HCT116 (cell line): ENCODE measurements around the gene WDR38. TPM values are rescaled to one million over a fixed set of nuclear protein-coding genes. Genes with fewer than 3 reads are reported as not detected.

Source experiments
- ATAC-seq: fragments of 200-7000 bp; cut with Tn5 transposase; 2 replicates; pipeline ENCODE4 v1.9.1; 2020; ENCODE audit warnings: mild to moderate bottlenecking, moderate library complexity
- BruUV-seq: library from RNA; stranded (reverse); fragments of 400-500 nt; replicated peaks from 2 replicates; lab custom pipeline; 2021; lab: Mats Ljungman, UMichigan
- CTCF ChIA-PET: fragments of 300-600 bp; sonication (Branson Sonifier 250); formaldehyde crosslinking; loops from one replicate; lab custom pipeline; 2021; ENCODE audit warnings: antibody characterized with exemption; lab: Charles Lee
- POLR2A ChIA-PET: fragments of 300-600, 350-600 bp; sonication (Branson Sonifier 250); formaldehyde crosslinking; loops from one replicate; lab custom pipeline; 2021; ENCODE audit warnings: antibody characterized with exemption; lab: Charles Lee
- RAD21 ChIA-PET, 2 experiments: fragments of 300-600 bp; sonication (Branson Sonifier 250); formaldehyde crosslinking; loops; one replicate each; lab custom pipeline; 2023; ENCODE audit warnings: low total read pairs in 2 of 2; ENCODE audit not compliant: uncharacterized antibody in 2 of 2, unreplicated experiment in 2 of 2, low non-redundant PET in 1 of 2; lab: Charles Lee
- DNase-seq: peaks from one replicate; pipeline ENCODE4 v3.0.0-alpha.2; 2010; ENCODE audit warnings: low read depth, low spot score
- H2AFZ ChIP-seq: fragments of 200-600 bp; shearing (Covaris generic), sonication (generic); 2 replicates; pipeline ENCODE4 v1.6.1; 2017; ENCODE audit warnings: low read depth, mixed run types, mixed read lengths, antibody characterized with exemption, low read length; ENCODE audit not compliant: poor library complexity, severe bottlenecking
- H3K27ac ChIP-seq: 2 replicates; pipeline ENCODE4 v1.5.1; 2012; ENCODE audit warnings: low read depth, low read length
- H3K27me3 ChIP-seq: fragments of 200-600 bp; sonication (generic); 2 replicates; pipeline ENCODE4 v1.6.1; 2016; ENCODE audit warnings: mixed run types, low read length, mixed read lengths; ENCODE audit not compliant: insufficient read depth
- H3K36me3 ChIP-seq, 2 experiments: fragments of 200-500 bp in 1 of 2; fragments of 200-600 bp in 1 of 2; sonication (Bioruptor generic) in 1 of 2; sonication (generic) in 1 of 2; 2 replicates each; pipeline versions ENCODE4 v1.5.1 to v1.6.1; 2014 to 2016; ENCODE audit warnings: low read length in 2 of 2, inconsistent platforms in 1 of 2, mixed read lengths in 1 of 2, mixed run types in 1 of 2; ENCODE audit not compliant: insufficient read depth in 2 of 2, control insufficient read depth in 1 of 2
- H3K4me1 ChIP-seq, 2 experiments: fragments of 200-600 bp in 1 of 2; sonication (generic) in 1 of 2; 2 replicates each; pipeline versions ENCODE4 v1.5.1 to v1.6.1; 2012 to 2017; ENCODE audit warnings: low read length in 2 of 2, inconsistent platforms in 1 of 2, mild to moderate bottlenecking in 1 of 2, mixed read lengths in 1 of 2, mixed run types in 1 of 2, moderate library complexity in 1 of 2; ENCODE audit not compliant: insufficient read depth in 2 of 2, control insufficient read depth in 1 of 2
- H3K4me2 ChIP-seq: fragments of 200-600 bp; sonication (generic); 2 replicates; pipeline ENCODE4 v1.6.1; 2017; ENCODE audit warnings: mixed run types, low read length, mixed read lengths
- H3K4me3 ChIP-seq, 2 experiments: fragments of 200-600 bp in 1 of 2; sonication (generic) in 1 of 2; replicated peaks in 1 of 2; 2 replicates each; pipeline ENCODE4 v1.5.1; 2011 to 2016; ENCODE audit warnings: low read length in 2 of 2, control low read depth in 1 of 2, low read depth in 1 of 2, mild to moderate bottlenecking in 1 of 2, mixed read lengths in 1 of 2, mixed run types in 1 of 2
- H3K79me2 ChIP-seq: fragments of 200-600 bp; sonication (generic); 2 replicates; pipeline ENCODE4 v1.6.1; 2017; ENCODE audit warnings: mild to moderate bottlenecking, mixed run types, low read length, moderate library complexity, mixed read lengths; ENCODE audit not compliant: insufficient read depth
- H3K9ac ChIP-seq: fragments of 200-600 bp; sonication (generic); 2 replicates; pipeline ENCODE4 v1.6.1; 2016; ENCODE audit warnings: low read length, mixed read lengths
- H3K9me2 ChIP-seq: fragments of 200-600 bp; sonication (generic), shearing (Covaris generic); 2 replicates; pipeline ENCODE4 v1.6.1; 2017; ENCODE audit warnings: mixed run types, mild to moderate bottlenecking, moderate library complexity; ENCODE audit not compliant: insufficient read depth
- H3K9me3 ChIP-seq, 2 experiments: fragments of 200-500 bp in 1 of 2; fragments of 200-600 bp in 1 of 2; sonication (Bioruptor generic) in 1 of 2; sonication (generic) in 1 of 2; 2 replicates each; pipeline ENCODE4 v1.6.1; 2014 to 2017; ENCODE audit warnings: low read length in 2 of 2, mixed read lengths in 2 of 2, inconsistent platforms in 1 of 2, low read depth in 1 of 2, mild to moderate bottlenecking in 1 of 2, mixed run types in 1 of 2, moderate library complexity in 1 of 2; ENCODE audit not compliant: control insufficient read depth in 1 of 2, insufficient read depth in 1 of 2
- H4K20me1 ChIP-seq: fragments of 200-600 bp; sonication (generic), shearing (Covaris generic); 2 replicates; pipeline ENCODE4 v1.6.1; 2017; ENCODE audit warnings: mixed run types, mild to moderate bottlenecking, moderate library complexity; ENCODE audit not compliant: insufficient read depth
- CEBPB ChIP-seq: IDR thresholded peaks from 2 replicates; pipeline ENCODE4 v1.6.1; 2012; ENCODE audit warnings: low read depth
- EGR1 ChIP-seq: IDR thresholded peaks from 2 replicates; pipeline ENCODE4 v1.6.1; 2012; ENCODE audit warnings: low read depth
- ELF1 ChIP-seq: IDR thresholded peaks from 2 replicates; pipeline ENCODE4 v1.6.1; 2012; ENCODE audit warnings: low read depth, borderline replicate concordance
- EZH2 ChIP-seq: fragments of 200-600 bp; sonication (generic); IDR thresholded peaks from 2 replicates; pipeline ENCODE4 v1.6.1; 2017; ENCODE audit warnings: antibody characterized with exemption, mixed run types
- EZH2phosphoT487 ChIP-seq: fragments of 200-600 bp; IDR thresholded peaks from 2 replicates; pipeline ENCODE4 v1.6.1; 2018; ENCODE audit warnings: antibody characterized with exemption, borderline replicate concordance
- POLR2A ChIP-seq: IDR thresholded peaks from 2 replicates; pipeline ENCODE4 v1.7.0; 2011; ENCODE audit warnings: borderline replicate concordance; ENCODE audit not compliant: insufficient read depth, insufficient read length; ENCODE audit errors: extremely low read depth
- POLR2AphosphoS5 ChIP-seq: IDR thresholded peaks from 2 replicates; pipeline ENCODE4 v1.6.1; 2011; ENCODE audit warnings: mild to moderate bottlenecking, low read depth, low read length, moderate library complexity
- RAD21 ChIP-seq: IDR thresholded peaks from 2 replicates; pipeline ENCODE4 v1.6.1; 2012; ENCODE audit warnings: low read depth, mild to moderate bottlenecking
- SIN3A ChIP-seq: IDR thresholded peaks from 2 replicates; pipeline ENCODE4 v1.6.1; 2012; ENCODE audit warnings: low read depth
- SP1 ChIP-seq: IDR thresholded peaks from 2 replicates; pipeline ENCODE4 v1.6.1; 2012; ENCODE audit warnings: low read depth
- TCF7L2 ChIP-seq: IDR thresholded peaks from 2 replicates; pipeline ENCODE4 v1.7.0; 2011; ENCODE audit warnings: borderline replicate concordance, inconsistent platforms; ENCODE audit not compliant: insufficient read depth, insufficient read length; ENCODE audit errors: extremely low read depth
- ZFX ChIP-seq: fragments of 450-650 bp; IDR thresholded peaks from 2 replicates; pipeline ENCODE4 v1.6.1; 2017
- ZNF274 ChIP-seq: fragments of 200-500 bp; sonication (Bioruptor generic); IDR thresholded peaks from 2 replicates; pipeline ENCODE4 v1.6.1; 2014; ENCODE audit warnings: mild to moderate bottlenecking, low read depth, low read length, inconsistent platforms
- intact Hi-C: fragments of 100-400 bp; cut with micrococcal nuclease; formaldehyde crosslinking; loops from 2 replicates; pipeline ENCODE4 v1.10.0; 2022
- total RNA-seq: library from RNA; stranded (reverse); gene quantifications from one replicate; pipeline ENCODE4 v1.2.1, GENCODE V29; 2021; ENCODE audit not compliant: unreplicated experiment
- TF ChIP-seq, protein P1 (sequence below): IDR thresholded peaks from 2 replicates; pipeline ENCODE4 v1.6.1; 2012
- TF ChIP-seq, protein P2 (sequence below): IDR thresholded peaks from 2 replicates; pipeline ENCODE4 v1.6.1; 2012
- TF ChIP-seq, protein P3 (sequence below): IDR thresholded peaks from 2 replicates; pipeline ENCODE4 v1.6.1; 2012; ENCODE audit warnings: low read depth
- TF ChIP-seq, protein P4 (sequence below), 3 experiments: fragments of 200-600 bp in 1 of 3; sonication (generic) in 1 of 3; IDR thresholded peaks in 2 of 3; conservative IDR thresholded peaks in 1 of 3; 2 replicates each; pipeline ENCODE4 v1.5.1; 2012 to 2017; ENCODE audit warnings: low read depth in 2 of 3, low read length in 2 of 3, antibody characterized with exemption in 1 of 3, borderline replicate concordance in 1 of 3, control low read depth in 1 of 3, mild to moderate bottlenecking in 1 of 3, mixed read lengths in 1 of 3, mixed run types in 1 of 3, moderate library complexity in 1 of 3; ENCODE audit not compliant: insufficient read depth in 1 of 3

The WDR38 gene
- total RNA-seq, 1 experiment from 2014 or later: not detected

DNA sequence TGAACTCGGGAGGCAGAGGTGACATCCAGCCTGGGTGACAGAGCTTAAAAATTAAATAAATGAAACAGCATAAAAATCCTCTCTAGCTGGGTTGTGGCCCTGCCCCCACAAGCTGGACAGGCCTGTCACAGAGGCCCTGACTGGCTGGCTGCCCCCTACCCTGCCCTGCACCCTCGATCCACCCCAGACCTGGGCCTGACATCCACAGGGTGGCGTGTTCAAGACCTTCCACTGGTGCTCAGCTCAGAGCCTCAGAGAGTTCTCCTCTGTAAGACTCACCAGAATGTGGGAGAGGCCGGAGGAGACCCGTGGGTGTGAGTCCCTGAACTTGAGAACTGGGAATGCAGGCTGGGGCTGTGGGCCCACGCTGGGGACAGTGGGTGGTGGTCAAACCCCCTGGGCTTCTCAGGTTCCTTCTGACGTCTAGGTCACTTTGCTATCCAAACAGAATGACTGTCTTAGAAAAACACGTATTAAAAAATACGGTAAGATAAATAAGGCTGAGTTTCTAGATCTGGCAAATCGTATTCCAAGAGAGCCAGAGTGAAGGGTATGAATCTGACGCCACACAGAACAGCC, 9.7 kb upstream of the WDR38 start:
- Histone ChIP-seq H3K79me2 (no peaks in the 10 kb centered on the region), H3K4me1 (peaks cover 12 to 29% of the 10 kb centered on the region in 2 experiments), H3K4me2 (no peak overlapping the region), H3K4me3 (no peak overlapping the region), H3K9me2 (no peaks in the 10 kb centered on the region), H2AFZ (no peak overlapping the region), H3K9me3 (no peaks in the 10 kb centered on the region), H3K27ac (no peak overlapping the region), H3K9ac (no peak overlapping the region), H4K20me1 (no peaks in the 10 kb centered on the region), H3K27me3 (no peaks in the 10 kb centered on the region), H3K36me3 (no peaks in the 10 kb centered on the region)
- ATAC-seq: no peak
- ChIA-PET RAD21 (no interaction called here), CTCF (interaction anchor here (0.8 to 5.1 kb wide), 4 partner anchors 9 to 72 kb away, joined by 3 to 87 read pairs (median 3); partner anchors contain the start of gene WDR38), POLR2A (no interaction called here)
- TF ChIP-seq CEBPB (no peak), TCF7L2 (no peak), SP1 (no peak), POLR2A (no peak), SIN3A (no peak), POLR2AphosphoS5 (no peak), EZH2phosphoT487 (no peak), EZH2 (no peak), RAD21 (no peak), ZNF274 (no peak), EGR1 (no peak), ELF1 (no peak), ZFX (no peak)
- TF ChIP-seq, protein P1, sequence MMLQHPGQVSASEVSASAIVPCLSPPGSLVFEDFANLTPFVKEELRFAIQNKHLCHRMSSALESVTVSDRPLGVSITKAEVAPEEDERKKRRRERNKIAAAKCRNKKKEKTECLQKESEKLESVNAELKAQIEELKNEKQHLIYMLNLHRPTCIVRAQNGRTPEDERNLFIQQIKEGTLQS: no peak
- TF ChIP-seq, protein P2, sequence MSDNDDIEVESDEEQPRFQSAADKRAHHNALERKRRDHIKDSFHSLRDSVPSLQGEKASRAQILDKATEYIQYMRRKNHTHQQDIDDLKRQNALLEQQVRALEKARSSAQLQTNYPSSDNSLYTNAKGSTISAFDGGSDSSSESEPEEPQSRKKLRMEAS: no peak
- TF ChIP-seq, protein P3, sequence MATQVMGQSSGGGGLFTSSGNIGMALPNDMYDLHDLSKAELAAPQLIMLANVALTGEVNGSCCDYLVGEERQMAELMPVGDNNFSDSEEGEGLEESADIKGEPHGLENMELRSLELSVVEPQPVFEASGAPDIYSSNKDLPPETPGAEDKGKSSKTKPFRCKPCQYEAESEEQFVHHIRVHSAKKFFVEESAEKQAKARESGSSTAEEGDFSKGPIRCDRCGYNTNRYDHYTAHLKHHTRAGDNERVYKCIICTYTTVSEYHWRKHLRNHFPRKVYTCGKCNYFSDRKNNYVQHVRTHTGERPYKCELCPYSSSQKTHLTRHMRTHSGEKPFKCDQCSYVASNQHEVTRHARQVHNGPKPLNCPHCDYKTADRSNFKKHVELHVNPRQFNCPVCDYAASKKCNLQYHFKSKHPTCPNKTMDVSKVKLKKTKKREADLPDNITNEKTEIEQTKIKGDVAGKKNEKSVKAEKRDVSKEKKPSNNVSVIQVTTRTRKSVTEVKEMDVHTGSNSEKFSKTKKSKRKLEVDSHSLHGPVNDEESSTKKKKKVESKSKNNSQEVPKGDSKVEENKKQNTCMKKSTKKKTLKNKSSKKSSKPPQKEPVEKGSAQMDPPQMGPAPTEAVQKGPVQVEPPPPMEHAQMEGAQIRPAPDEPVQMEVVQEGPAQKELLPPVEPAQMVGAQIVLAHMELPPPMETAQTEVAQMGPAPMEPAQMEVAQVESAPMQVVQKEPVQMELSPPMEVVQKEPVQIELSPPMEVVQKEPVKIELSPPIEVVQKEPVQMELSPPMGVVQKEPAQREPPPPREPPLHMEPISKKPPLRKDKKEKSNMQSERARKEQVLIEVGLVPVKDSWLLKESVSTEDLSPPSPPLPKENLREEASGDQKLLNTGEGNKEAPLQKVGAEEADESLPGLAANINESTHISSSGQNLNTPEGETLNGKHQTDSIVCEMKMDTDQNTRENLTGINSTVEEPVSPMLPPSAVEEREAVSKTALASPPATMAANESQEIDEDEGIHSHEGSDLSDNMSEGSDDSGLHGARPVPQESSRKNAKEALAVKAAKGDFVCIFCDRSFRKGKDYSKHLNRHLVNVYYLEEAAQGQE: no peak
- TF ChIP-seq, protein P4, sequence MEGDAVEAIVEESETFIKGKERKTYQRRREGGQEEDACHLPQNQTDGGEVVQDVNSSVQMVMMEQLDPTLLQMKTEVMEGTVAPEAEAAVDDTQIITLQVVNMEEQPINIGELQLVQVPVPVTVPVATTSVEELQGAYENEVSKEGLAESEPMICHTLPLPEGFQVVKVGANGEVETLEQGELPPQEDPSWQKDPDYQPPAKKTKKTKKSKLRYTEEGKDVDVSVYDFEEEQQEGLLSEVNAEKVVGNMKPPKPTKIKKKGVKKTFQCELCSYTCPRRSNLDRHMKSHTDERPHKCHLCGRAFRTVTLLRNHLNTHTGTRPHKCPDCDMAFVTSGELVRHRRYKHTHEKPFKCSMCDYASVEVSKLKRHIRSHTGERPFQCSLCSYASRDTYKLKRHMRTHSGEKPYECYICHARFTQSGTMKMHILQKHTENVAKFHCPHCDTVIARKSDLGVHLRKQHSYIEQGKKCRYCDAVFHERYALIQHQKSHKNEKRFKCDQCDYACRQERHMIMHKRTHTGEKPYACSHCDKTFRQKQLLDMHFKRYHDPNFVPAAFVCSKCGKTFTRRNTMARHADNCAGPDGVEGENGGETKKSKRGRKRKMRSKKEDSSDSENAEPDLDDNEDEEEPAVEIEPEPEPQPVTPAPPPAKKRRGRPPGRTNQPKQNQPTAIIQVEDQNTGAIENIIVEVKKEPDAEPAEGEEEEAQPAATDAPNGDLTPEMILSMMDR (IDR thresholded peaks at IDR 0.05 in 2 of 3, conservative IDR thresholded peaks at IDR 0.05 in 1 of 3; ENCODE audit: borderline replicate concordance in 1 of 3, insufficient read depth in 1 of 3, low read depth in 2 of 3, low read length in 2 of 3): no peak
- no peak for DNase-seq
- intact Hi-C loops: no loop called here
- no TSS peak for BruUV-seq
